ENCODE measurements around the gene FRAS1.
"Not testable (repeated sequence)": the region's sequence is repeated elsewhere in the genome, so short reads cannot be mapped to it uniquely, and the experiment has no call there.

FRAS1 gene

DNA sequence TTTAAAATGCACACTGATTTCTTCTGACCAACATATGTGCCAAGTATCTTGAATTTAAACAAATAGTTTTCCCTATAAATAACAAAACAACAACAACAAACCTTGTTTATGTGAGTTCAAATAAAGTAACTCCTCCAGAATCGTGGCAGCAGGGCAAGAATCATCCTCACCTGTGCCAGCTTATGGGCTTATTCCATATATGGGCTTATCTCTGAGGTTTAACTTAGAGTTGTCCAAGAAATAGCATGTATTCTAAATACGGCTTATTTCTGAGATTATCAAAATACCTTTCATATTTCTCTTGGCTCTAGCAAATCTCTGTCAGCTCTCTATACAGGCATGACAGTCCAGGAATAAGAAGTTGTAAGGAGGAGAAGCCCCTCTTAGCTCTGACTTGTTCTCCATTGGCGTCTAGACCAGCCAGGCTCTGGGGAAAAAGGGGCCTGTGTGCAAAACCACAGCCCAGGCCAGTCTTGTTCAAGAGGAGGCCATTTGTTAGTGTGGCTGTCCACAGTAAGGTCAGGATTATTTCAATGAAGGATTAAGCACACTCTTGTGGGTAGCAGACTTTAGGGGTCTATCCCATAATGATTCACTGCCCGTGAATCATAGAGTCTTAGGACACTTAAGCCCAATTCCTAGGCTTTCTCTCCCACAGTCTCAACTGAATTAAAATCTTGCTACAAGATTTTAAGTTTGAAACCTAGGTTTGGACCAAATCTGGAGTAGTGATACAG is 63.2 kb downstream of the FRAS1 start:
- Mint-ChIP-seq H3K9me3 (no peaks in the 10 kb centered on the region), H3K27ac (no peak overlapping the region), H3K36me3 (ENCODE audit: low read depth) (no peaks in the 10 kb centered on the region), H3K4me3 (no peak overlapping the region), H3K27me3 (peaks cover 9% of the 10 kb centered on the region), H3K4me1 (ENCODE audit: low read depth) (no peaks in the 10 kb centered on the region)

DNA sequence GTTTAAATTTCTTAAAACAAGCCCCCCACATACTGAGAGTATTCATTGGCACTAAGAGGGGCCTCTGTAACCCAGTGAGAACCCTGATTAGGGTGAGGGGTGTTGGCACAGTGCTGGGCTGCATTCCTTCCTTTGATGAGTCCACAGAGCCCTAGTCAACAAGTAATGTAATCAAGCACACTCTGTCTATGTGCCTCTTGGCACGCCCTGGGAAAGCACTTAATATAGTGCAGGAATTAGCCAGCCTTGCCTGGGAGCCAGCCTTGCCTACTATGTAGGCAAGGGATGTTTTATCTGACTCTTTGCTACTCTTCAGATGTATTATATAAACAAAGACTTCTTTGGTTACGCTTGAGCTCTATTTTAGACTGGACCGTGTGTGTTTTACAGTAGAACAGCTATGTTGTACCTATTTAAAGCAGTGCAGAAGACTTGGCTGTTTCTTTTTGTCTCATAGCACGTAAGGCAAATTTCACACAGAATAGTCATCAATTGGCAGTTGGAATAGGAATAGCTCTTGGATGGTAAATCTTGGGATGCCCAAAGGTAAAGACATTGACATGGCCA is 64.3 kb downstream of the FRAS1 start:
- Mint-ChIP-seq H3K4me3 (no peak overlapping the region), H3K27me3 (peaks cover 10% of the 10 kb centered on the region), H3K4me1 (ENCODE audit: low read depth) (no peaks in the 10 kb centered on the region), H3K36me3 (ENCODE audit: low read depth) (no peaks in the 10 kb centered on the region), H3K9me3 (no peaks in the 10 kb centered on the region), H3K27ac (no peak overlapping the region)

DNA sequence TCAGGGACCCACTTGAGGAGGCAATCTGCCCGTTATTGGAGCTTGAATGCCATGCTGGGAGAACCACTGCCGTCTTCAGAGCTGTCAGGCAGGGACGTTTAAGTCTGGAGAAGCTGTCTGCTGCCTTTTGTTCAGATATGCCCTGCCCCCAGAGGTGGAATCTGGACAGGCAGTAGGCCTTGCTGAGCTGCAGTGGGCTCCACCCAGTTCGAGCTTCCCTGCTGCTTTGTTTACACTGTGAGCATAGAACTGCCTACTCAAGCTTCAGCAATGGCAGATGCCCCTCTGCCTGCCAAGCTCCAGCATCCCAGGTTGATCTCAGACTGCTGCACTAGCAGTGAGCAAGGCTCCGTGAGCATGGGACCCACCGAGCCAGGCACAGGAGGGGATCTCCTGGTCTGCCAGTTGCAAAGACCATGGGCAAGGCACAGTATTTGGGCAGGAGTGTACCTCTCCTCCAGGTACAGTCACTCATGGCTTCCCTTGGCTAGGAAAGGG is 68.8 kb downstream of the FRAS1 start:
- H3K27me3 Mint-ChIP-seq: peaks cover 20% of the 10 kb centered on the region
- not testable (repeated sequence) for H3K36me3 Mint-ChIP-seq (ENCODE audit: low read depth); H3K4me3 Mint-ChIP-seq; H3K9me3 Mint-ChIP-seq; H3K27ac Mint-ChIP-seq; H3K4me1 Mint-ChIP-seq (ENCODE audit: low read depth)

DNA sequence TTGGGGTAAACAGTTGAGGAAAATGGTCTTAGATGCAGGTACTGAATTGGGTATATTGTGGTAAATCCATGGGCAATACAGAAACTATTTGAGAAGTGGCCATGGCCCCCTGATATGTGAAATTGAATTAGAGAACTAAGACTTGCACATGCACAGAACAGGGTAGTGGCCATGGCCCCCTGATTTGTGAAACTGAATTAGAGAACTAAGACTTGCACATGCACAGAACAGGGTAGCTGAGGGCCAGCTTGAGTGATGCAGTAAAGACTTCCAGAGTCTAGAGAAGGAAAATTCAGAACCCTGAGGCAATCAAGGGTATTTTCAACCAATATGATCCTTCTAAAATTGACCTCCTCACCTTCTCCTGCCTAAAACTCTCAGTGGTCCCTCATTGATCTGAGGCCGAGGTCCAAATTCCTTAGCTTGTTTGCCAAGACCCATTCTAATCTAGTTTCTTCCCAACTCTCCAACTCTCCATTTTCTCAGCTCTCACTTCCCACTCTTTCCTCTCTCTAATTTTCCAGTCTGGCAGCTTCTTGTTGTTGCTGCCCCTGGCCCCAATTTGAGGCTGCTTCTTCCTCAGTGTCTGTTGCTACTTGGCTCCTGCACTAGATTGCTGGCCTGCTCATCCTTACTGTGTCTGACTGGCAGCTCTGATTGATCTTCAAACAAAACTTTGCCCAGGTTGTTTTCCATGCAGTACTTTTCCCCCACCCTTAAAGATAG is 72.4 kb downstream of the FRAS1 start:
- Mint-ChIP-seq H3K9me3 (peaks cover 5% of the 10 kb centered on the region), H3K27ac (no peak overlapping the region), H3K4me1 (ENCODE audit: low read depth) (no peaks in the 10 kb centered on the region), H3K27me3 (peaks cover 23% of the 10 kb centered on the region), H3K36me3 (ENCODE audit: low read depth) (no peaks in the 10 kb centered on the region), H3K4me3 (no peak overlapping the region)

DNA sequence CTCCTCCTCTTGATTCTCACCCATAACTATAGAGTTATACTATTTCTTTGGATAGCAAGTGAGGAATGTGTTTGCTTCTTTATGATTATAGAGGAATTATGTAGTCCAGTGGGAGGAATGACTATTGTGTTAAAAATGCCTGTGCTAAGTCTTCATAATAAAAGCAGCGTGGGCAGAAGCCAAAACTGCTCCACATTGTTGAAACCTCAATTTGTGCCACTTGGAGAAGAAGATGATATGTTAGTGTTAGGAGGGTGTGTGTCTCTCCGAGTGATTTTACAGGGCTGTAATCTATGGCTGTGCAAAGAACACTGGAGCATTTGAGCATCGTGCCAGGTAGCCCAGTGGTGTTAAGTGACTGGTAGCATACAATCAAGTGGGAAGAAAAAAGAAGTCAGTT is 74.3 kb downstream of the FRAS1 start:
- peaks cover 5% of the 10 kb centered on the region for H3K9me3 Mint-ChIP-seq
- no peaks in the 10 kb centered on the region for H3K36me3 Mint-ChIP-seq (ENCODE audit: low read depth)
- no peak overlapping the region for H3K4me3 Mint-ChIP-seq
- no peaks in the 10 kb centered on the region for H3K4me1 Mint-ChIP-seq (ENCODE audit: low read depth)
- H3K27ac Mint-ChIP-seq: no peak overlapping the region
- H3K27me3 Mint-ChIP-seq: peaks cover 16% of the 10 kb centered on the region

DNA sequence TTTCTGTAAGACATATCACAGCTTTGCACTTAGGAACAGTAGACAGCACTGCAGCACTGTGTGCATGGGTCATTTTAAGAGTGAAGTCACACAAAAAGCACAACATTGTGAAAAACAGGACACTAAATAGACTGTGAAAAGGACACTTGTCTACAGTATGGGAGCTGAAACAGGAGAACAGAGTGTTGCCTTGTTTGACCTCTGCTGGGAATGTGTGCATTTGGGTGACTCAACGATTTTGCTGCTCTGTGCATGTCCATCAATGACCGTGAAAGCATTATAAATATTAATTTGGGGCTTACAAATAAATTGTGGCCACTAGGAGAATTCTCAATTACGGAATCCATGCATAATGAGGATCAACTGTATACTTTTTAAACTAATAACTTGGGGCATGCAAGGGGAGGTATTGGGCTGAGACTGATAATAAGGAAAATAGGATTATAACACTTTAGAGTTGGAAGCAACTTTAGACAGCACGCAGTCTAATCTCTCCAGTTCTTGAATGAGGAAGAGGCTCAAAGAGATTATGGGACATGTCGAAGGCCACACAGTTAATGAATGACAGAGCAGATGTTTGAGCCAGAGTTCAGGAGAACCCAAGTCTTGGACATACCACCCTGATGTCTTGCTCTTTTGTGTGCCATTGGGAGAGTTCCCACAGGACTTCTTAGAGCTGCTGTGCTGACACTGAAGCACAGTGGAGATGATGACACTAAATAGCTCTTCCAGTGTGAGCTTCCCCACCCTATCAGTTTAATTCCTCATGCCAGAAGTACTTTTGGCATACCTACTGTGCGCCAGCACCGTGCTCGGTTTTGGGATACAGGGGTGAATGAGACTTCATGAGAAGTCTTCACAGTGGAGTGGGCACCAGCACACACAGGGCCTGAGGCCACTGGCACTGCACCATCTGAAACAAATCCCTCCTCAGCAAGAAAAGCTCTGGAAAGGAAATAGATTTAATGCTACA is 79.3 kb downstream of the FRAS1 start:
- Mint-ChIP-seq H3K4me3 (no peak overlapping the region), H3K9me3 (peaks cover 3% of the 10 kb centered on the region), H3K4me1 (ENCODE audit: low read depth) (no peaks in the 10 kb centered on the region), H3K27me3 (peaks cover 4% of the 10 kb centered on the region), H3K27ac (no peak overlapping the region), H3K36me3 (ENCODE audit: low read depth) (no peaks in the 10 kb centered on the region)

DNA sequence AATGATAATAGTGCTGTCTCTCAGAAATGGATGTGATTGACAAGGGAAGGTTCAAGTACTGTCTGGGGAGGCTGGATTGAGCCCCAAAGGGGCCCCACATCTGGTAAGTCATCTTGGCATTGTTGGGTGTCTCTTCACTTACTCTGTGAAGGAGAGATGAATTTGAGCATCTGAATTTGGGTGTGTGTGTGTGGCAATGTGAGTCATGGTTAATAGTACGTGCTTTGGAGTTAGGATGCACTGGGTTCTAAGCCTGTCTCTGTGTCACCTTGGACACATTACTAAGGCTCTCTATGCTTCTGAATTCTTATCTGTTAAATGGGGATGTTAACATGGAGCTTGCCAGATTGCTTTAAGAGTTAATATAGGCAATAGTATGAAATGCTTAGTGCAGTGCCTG is 80.4 kb downstream of the FRAS1 start:
- H3K4me3 Mint-ChIP-seq: no peak overlapping the region
- H3K36me3 Mint-ChIP-seq (ENCODE audit: low read depth): no peaks in the 10 kb centered on the region
- peaks cover 6% of the 10 kb centered on the region for H3K9me3 Mint-ChIP-seq
- no peaks in the 10 kb centered on the region for H3K4me1 Mint-ChIP-seq (ENCODE audit: low read depth)
- H3K27ac Mint-ChIP-seq: no peak overlapping the region
- no peaks in the 10 kb centered on the region for H3K27me3 Mint-ChIP-seq

DNA sequence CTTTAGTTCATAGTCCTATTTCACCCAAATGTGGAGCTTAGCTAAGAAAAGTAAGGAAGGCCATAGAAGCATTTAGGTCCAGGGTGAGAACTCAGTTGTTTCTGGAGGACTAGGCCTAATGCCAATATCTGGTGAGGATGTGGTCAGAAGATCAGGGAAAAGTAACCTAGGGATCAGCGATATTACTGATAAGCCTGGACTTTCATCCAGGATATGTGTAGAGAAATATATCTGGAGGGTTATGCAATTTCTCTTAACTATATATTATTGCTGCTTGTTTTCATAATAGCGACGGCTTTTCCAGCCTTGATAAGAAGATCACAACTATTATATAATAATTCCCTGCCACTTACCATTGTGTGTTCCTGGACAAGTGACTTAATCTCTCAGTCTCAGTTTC is 81.1 kb downstream of the FRAS1 start:
- Mint-ChIP-seq H3K4me3 (no peak overlapping the region), H3K27ac (no peak overlapping the region), H3K9me3 (peaks cover 6% of the 10 kb centered on the region), H3K4me1 (ENCODE audit: low read depth) (no peaks in the 10 kb centered on the region), H3K36me3 (ENCODE audit: low read depth) (no peaks in the 10 kb centered on the region), H3K27me3 (no peaks in the 10 kb centered on the region)

DNA sequence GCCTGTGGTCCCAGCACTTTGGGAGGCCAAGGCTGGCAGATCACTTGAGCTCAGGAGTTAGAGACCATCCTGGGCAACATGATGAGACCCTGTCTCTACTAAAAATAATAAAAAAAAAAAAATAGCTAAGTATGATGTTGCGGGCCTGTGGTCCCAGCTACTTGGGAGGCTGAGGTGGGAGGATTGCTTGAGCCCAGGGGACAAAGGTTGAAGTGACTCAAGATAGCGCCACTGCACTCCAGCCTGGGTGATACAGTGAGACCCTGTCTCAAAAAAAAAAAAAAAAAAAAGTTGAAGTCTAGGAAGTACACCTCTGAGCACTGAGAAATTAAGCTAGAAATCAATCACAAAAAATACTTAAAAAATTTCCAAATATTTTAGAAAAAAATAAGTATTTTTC is 86.5 kb downstream of the FRAS1 start:
- no peak overlapping the region for H3K4me3 Mint-ChIP-seq
- H3K27me3 Mint-ChIP-seq: no peaks in the 10 kb centered on the region
- no peaks in the 10 kb centered on the region for H3K4me1 Mint-ChIP-seq (ENCODE audit: low read depth)
- H3K27ac Mint-ChIP-seq: no peak overlapping the region
- H3K36me3 Mint-ChIP-seq (ENCODE audit: low read depth): no peaks in the 10 kb centered on the region
- H3K9me3 Mint-ChIP-seq: peaks cover 6% of the 10 kb centered on the region

DNA sequence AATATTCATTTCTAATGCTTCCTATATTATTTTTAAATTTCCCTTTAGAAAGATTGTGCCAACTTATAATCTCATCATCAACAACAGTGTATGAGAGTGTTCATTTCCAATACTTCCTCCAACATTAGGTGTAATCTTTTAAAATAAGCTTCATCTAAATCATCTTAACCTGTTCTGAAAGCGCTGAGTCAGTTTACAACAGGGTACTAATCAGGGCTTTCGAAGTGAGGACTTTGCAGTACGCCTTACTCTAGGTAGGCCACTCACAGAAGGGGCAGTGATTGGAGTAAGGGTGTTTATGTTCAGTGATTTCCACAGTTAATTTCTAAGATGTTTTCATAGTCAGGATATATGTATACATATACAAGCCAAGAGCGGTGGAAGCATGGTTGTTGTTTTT is 87.9 kb downstream of the FRAS1 start:
- H3K4me1 Mint-ChIP-seq (ENCODE audit: low read depth): no peaks in the 10 kb centered on the region
- no peaks in the 10 kb centered on the region for H3K36me3 Mint-ChIP-seq (ENCODE audit: low read depth)
- H3K4me3 Mint-ChIP-seq: no peak overlapping the region
- no peak overlapping the region for H3K27ac Mint-ChIP-seq
- peaks cover 6% of the 10 kb centered on the region for H3K9me3 Mint-ChIP-seq
- no peaks in the 10 kb centered on the region for H3K27me3 Mint-ChIP-seq

DNA sequence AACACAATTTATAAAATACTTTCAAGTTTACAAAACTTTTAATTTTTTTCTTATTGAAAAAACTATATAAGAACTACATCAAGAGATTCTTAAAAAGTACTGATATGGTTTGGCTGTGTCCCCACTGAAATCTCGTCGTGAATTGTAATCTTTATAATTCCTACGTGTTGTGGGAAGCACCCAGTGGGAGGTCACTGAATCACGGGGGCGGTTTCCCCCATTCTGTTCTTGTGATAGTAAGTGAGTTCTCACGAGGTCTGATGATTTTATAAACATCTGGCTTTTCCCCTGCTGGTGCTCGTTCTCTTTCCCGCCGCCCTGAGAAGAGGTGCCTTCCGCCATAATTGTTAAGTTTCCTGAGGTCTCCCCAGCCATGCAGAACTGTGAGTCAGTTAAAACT is 88.5 kb downstream of the FRAS1 start:
- Mint-ChIP-seq H3K36me3 (ENCODE audit: low read depth) (no peaks in the 10 kb centered on the region), H3K4me3 (no peak overlapping the region), H3K27ac (no peak overlapping the region), H3K27me3 (no peaks in the 10 kb centered on the region), H3K9me3 (peaks cover 6% of the 10 kb centered on the region), H3K4me1 (ENCODE audit: low read depth) (no peaks in the 10 kb centered on the region)

DNA sequence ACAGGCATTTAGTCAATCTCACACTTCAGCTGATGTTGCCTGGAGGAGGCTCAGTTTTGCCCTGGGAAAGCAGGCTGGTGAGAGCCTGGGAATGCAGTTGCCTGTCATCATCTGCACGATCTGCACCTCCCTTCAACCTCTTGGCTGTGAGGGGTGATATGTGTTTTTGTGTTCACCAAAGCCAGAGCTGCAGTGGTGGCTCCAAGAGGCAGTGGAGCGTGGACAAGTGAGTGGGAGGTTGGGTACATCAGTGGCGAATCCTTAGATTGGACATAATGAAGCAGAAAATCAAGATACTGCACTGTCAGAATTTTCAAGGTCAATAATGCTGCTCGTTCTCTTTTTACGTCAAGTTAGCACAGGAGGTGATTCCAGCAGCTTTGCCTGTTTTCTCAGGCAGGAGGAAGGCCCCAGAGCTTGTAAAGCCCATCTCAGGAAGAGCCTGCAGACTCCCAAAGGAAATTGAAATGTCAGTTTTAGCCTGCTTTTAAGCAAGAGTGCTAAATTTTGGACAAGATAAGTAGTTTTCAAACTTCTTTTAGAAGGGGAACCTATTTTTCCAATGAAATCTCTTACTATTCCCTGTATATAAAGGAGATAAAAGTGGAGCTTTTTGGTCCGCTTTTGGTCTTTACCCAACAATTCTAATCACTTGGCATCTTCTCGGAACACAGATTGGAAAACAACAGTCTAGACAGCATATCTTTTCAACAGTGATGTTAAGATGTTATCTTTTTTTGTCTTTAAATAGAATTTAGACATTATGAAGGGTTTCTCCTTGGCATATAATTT is 92.8 kb downstream of the FRAS1 start:
- H3K4me3 Mint-ChIP-seq: no peak overlapping the region
- H3K4me1 Mint-ChIP-seq (ENCODE audit: low read depth): no peaks in the 10 kb centered on the region

DNA sequence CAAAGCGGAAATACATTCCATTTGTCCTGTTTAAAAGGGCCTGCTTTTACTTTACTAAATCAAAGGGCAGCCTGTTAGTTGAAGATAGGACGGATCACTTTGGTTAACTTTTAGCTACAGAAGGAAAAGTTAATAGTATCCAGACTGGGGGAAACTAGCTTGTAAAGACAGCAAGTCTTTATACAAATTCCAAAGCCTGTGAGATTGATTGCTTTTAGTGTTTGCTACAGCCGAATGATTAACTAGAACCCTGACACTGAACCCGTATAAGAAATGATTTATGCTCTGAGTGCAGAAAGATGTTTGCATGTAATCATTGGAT is 93.4 kb downstream of the FRAS1 start:
- H3K27me3 Mint-ChIP-seq: no peaks in the 10 kb centered on the region

More for the DNA sequence above, 92.8 kb downstream of the FRAS1 start:
- Mint-ChIP-seq H3K27ac (no peak overlapping the region), H3K36me3 (ENCODE audit: low read depth) (no peaks in the 10 kb centered on the region), H3K27me3 (no peaks in the 10 kb centered on the region), H3K9me3 (no peaks in the 10 kb centered on the region)

DNA sequence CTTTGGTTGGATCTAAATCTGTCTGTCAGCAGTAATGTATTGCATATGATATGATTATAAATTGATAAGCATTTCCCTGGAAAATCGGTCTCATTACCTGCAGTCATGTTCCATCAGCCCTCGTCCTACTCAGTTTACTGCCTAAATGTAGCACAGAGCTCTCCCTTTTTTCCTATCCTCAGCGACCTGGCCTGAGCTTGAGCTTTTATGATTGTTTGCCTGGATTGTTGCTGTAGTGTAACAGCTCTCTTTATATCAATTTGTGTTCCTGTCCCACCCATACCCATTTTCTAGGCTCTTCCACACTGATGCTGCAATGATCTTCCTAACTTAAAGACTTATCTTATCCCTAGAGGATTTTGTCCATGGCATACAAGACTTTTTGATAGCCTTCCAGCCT is 95.7 kb downstream of the FRAS1 start:
- Mint-ChIP-seq H3K27me3 (peaks cover 4% of the 10 kb centered on the region), H3K36me3 (ENCODE audit: low read depth) (no peaks in the 10 kb centered on the region), H3K9me3 (no peaks in the 10 kb centered on the region), H3K27ac (no peak overlapping the region), H3K4me1 (ENCODE audit: low read depth) (no peaks in the 10 kb centered on the region), H3K4me3 (no peak overlapping the region)

More for the DNA sequence above, 93.4 kb downstream of the FRAS1 start:
- H3K4me1 Mint-ChIP-seq (ENCODE audit: low read depth): no peaks in the 10 kb centered on the region
- H3K9me3 Mint-ChIP-seq: no peaks in the 10 kb centered on the region
- no peak overlapping the region for H3K27ac Mint-ChIP-seq
- H3K4me3 Mint-ChIP-seq: no peak overlapping the region
- H3K36me3 Mint-ChIP-seq (ENCODE audit: low read depth): no peaks in the 10 kb centered on the region
